NCI-H345 treated with DMSO at 0.1 percent for 48 hours (cell line): ENCODE results near the gene IL4R.
"Not testable (repeated sequence)": the region's sequence is repeated elsewhere in the genome, so short reads cannot be mapped to it uniquely, and the experiment has no call there.

Experiments
- DNase-seq: peaks from one replicate; lab custom pipeline; 2025; ENCODE audit not compliant: unreplicated experiment; lab: John Stamatoyannopoulos, UW

The IL4R gene

DNA sequence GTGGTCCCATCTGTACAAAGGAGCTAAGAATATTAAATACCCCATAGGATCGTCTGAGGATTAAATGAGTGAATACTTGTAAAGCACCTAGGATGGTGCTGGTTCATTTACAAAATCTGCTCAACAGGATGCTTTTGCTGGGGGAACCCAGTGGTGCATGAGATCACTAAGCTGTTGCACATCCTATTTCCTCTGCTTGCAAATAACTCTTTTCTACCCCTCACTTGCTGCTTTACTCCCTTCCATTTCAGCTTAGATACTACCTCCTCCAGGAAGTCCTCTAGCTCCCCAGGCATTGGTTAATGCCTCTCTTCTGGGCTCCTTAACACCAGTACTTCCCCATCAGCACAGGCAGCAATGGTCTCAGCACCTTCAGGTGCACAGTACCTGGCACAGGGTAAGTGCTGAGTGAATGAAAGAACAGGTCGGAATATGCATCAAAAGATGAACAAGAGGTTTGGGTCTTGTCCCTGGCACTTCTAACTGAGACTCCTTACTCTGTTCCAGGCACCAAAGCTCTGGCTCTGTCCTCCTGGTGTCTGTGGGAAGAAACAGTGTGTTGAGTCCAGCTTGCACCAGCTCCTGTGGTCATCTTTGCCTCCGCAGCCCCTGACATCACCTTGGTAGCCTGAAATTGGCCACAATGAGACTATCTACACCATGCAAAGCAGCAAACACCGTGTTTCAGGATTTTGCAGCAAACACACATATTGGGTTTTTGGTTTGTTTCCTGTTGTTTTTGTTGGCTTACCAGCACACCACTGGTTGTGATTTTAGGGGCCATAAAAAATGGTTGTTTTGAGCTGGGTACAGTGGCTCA lies 64.1 kb downstream of the IL4R start:
- DNase-seq: no peak

DNA sequence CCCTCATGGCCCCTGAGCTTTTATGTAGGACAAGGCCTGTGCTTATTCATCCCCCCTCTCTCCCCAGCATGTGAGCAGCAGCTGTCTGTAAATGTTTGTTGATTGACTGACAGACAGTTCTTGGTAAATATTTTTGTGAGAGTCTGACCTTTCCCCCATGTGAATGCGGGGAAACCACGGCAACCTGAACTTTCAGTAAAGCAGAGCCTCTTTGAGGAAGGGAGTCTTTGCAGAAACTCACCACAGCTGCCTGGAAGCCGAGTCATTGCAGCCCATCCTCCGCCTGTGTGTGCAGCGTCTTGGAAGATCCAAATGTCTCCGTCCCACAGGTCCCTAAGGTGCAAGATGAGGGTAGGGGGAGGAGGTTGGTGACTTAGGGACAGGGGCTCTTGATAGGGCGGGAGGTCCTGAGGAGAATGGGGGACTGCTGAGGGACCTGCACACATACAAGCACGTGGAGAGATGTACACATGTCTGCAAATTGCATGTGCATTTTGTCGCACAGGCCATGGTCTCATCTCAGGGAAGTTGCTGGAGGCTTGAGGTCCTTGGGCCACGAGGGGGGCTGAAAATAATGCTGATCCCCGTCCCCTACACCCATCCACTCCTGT lies 65.2 kb downstream of the IL4R start:
- no peak for DNase-seq

DNA sequence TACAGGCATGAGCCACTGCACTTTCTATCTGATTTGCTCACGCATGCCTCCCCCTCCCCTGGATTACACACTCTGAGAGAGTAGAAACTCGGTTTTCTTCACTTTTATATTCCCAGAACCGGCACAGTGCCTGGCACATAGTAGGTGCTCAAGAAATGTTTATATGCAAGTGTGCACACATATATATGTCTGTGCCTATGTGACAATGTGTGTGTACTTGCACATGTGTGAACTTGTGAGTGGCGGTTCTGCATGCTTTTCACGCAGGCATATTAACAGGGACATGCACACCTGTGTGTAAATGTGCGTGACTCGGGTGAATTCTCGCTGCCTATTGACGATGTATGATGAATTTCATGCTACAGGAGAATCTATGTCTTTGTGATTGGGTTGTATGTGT lies 66.1 kb downstream of the IL4R start:
- DNase-seq: no peak

DNA sequence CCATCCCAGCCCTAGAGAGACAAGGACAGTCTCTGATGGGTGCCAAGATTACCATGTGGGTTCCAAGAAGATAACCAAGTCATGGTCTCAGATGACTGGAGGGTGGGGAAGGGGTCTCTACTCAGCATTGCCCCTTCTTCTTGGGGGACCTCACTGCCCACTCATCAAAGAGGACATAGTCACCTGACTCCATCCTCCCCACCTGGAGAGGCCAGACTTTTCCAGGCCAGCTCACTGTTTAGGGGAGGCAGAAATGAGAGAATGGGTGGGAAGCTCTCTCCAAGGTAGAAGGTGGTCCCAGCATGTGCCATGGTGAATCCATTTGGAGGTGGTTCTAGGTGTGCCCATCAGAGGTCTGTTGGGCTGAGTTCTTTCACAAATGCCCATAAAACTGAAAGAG lies 67.5 kb downstream of the IL4R start:
- no peak for DNase-seq

DNA sequence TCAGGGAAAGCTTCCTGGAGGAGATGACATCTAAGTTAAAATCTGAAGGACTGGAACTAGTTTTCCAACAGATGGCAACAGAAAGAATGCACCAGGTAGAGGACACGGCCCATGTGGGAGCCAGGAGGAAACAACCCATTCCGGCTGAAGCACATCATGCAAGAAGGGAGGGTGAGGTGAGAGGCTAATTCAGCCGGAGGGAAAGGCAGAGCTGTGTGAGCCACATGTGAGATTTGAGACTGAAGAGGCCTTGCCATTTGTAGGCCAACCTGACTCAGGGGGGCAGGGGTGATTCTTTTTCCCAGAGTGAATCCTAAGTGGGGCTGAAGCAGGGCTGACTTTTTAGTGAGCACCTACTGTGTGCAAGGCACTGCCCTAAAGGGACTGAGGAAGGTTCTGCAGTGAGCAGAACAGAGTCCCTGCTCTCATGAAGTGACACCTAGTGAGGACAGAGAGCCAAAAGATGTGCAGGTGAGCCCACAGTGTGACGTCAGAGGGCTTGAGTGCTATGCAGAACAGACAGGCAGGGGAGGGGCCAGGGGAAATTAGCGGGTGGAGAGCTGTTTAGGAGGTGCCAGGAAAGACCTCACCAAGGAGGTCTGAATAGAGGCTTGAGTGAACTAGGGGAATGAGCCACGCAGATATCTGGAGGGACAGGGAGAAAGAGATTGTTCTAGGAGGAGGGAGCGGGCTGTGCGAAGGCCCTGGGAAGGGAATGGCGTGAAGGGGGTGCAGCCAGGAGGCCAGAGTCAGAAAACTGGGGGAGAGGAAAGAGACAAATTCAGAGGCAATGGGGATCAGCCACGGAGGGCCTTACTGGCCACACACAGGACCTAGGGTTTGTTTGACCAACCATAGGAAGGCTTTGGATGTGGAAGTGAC lies 68.4 kb downstream of the IL4R start:
- DNase-seq: no peak

DNA sequence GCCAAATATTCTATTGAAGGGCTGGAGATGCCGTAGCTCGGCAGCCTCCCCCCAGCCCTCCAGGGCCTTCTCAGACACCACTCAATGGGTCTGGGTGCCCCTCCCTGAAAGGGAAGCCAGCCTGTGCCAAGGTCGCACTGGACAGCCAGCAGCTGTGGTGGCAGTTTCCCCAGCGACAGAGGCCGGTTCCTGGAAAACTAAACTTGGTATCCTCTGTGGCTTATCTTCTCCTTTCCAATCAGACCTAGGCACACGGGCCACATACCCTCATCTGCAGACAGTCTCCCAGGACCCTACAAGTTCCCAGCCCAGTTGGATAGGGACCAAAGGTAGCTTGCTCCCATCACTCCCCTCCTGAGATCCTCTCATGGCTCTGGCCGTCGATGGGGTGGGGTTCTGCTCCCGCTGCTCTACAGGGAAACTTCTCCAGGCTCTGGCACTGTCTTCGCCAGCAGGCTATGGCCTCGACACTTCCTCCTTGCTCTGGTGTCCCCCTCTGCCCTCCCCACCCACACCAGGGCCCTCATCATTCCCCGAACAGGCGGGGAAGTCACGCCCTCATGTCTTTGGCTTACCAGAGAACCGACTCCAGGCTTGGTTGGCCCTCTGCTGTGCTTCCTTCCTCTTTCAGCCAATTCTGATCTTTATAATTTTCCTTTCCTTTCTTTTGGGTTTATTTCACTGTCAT lies 69.9 kb downstream of the IL4R start:
- DNase-seq: no peak

DNA sequence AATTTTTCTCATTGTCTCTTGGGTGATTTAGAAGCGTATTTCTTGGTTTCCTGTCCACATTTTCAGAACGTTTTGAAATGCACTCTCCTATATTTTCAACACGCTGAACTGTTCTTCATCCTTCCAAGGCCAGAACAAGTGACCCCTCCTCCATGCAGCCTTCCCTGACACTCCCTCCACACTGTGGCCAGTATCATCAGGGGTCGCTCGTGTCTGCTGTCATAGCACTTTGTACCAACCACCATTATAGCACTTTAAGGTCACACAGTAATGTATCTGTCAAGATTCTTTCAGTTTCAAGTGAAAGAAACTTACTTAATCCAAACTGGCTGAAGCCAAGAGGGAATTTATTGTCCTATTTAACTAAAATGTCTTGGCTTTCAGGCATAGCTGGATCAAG lies 70.7 kb downstream of the IL4R start:
- no peak for DNase-seq

DNA sequence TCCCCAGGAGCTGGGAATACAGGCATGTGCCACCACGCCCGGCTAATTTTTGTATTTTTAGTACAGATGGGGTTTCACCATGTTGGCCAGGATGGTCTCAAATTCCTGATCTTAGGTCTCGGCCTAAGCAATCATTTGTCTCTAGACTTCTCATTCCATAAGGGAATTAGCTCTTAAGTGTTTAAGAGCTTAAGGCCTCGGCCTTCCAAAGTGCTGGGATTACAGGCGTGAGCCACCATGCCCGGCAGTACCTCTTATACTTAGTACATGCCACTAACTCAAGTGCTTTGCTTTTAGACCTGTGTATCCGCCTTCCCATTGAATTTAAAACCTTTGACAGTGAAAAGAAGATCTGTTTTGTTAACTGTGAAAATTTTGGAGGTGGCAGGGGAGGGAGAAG lies 71.6 kb downstream of the IL4R start:
- no peak for DNase-seq

DNA sequence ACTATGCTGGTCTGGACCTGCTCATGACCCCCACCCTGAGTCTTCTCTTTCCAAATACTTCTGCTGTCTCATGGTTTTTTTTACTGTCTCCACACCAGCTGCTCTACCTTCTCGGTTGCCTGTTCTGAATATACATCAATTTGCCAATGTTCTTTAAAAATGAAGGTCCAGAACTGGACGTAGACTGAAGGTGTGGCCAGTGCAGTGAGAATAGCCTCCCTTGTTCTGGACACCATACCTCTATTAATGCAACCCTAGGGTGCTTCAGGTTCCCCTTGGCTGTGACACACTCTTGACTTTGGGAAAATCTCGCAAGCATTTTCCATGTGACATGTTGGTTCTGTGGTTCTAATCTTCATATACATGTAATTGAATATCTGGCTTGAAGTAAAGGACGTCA lies 72.9 kb downstream of the IL4R start:
- DNase-seq: no peak

DNA sequence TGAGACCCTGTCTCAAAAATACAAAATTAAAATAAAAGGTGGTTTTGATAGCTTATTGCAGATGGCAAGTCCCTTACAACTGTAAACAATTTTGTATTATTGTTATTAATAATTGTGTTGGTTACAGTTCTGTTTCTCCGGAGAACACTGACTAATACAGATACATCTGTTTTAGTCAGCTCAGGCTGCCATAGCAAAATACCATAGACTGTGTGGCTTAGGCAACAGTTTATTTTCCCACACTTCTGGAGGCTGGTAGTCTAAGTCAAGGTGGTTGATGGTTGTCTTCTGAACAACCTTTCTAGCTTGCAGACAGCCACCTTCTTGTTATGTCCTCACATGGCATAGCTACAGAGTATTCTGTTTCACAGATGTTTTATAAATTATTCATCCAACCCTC lies 74.0 kb downstream of the IL4R start:
- DNase-seq: no peak

DNA sequence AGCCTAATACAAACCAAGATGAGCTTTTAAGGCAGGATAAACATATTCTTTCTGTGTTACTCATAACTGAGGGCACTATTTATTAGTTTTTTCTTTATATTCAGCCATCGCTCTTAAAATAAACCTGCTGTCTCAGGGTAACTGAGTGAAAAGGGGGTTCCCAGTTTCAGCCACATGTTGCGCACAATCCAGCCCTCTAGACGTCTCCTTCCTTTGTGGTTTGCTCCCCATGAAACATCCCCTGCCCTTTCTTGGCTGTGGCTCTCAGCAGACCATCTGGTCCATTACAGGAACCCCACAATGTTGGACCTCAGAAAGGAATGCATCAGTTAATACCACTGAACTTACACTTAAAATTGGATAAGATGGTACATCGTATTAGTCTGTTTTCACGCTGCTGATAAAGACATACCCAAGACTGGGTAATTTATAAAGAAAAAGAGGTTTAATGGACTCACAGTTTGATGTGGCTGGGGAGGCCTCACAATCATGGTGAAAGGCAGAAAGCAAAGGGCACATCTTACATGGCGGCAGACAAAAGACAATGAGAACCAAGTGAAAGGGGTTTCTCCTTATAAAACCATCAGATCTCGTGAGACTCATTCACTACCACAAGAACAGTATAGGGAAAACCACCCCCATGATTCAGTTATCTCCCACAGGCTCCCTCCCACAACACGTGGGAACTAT lies 75.6 kb downstream of the IL4R start:
- no peak for DNase-seq

DNA sequence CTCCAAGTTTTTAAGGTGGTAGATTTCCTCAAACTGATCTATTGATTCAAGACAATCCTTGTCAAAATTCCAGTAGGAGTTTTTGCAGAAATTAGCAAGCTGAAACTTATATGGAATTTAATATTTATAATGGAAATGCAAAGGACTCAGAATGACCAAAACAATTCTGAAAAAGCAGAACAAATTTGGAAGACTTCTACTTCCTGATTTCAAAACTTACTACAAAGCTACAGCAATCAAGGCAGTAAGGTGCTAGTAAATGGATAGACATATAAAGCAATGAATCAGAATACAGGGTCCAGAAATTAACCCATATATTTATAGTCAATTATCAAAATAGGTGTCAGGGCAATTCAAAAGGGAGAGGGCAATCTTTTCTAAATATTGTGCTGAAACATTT lies 76.4 kb downstream of the IL4R start:
- no peak for DNase-seq

DNA sequence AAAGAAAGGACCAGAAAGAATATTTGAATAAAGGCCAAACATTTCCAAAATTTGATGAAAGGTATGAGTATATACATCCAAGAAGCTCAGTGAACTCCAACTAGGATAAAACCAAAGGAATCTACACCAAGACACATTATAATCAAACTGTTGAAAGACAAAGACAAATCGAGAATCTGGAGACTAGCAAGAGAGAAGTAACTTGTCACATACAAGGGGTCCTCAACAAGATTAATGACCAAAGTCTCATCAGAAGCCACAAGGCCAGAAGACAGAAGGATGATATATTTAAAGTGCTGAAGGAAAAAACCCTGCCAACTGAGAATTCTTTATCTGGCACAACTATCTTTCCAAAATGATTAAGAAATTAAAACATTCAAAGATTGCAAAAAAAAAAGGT lies 78.9 kb downstream of the IL4R start:
- no peak for DNase-seq

DNA sequence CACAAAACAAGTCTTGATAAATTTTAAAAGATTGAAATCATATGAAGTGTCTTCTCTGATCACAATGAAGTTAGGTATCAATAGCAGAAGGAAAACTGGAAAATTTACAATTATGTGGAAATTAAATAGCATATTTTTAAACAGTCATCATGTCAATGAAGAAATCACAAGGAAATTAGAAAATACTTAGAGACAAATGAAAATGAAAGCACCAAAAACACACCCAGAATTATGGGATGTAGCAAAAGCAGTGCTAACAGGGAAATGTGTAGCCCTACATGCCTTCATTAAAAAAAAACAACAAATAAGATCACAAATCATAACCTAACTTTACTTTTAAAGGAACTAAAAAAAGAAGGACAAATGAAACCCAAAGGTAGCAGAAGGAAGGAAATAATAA lies 80.7 kb downstream of the IL4R start:
- no peak for DNase-seq

DNA sequence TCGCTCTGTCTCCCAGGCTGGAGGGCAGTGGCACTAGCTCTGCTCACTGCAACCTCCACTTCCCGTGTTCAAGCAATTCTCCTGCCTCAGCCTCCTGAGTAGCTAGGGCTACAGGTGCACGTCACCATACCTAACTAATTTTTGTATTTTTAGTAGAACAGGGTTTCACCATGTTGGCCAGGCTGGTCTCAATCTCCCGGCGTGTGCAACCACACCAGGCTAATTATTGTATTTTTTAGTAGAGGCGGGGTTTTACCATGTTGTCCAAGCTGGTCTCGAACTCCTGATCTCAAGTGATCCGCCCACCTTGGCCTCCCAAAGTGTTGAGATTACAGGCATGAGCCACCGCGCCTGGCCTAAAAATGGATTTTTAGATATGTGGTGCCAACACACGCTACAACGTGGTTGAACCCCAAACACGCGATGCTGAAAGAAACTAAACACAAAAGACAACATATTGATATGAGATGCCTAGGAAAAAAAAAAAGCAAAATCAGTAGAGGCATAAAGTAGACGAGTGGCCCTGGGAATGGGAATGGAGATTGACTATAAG lies 84.6 kb downstream of the IL4R start:
- not testable (repeated sequence) for DNase-seq

DNA sequence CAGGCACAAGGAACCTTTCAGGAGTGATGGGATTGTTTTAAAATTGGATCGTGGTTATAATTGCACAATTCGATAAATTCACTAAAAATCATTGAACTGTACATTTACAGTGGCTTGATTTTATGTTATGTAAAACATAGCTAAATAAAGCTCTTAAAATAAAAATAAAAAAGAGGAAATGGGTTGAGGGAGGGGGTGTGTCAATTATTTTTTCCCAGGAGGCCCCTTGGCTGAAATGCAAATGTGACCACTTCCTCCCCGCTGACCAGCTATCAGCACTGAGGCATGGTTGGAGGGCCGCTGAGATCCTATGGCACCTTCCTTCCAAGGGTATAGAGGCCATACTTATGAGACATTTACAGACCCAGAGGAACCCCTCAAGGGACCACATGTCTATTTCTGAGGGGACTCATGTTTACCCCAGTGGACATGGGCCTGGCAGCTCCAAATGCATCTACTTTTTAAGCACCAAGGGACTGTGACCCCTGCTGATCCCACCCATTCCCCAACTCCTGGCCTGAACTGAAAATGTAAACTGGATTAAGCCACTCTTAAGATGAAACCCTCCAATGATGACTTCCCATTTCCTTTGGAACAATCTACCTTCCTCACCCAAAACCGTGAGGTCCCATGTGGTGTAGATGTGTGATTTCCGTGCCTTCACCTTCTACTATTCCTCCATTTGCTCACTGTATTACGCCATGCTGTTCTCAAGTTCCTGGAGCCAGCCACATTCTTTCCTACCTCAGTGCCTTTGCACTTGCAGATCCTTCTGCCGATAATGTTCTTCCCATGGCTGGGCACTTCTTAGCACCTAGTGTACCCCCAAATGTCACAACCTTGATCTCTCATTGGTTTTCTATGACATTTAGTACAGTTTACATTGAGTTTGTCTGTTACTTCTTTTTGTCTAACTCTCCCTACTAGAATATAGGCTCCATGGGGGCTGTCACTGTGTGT lies 85.4 kb downstream of the IL4R start:
- no peak for DNase-seq

DNA sequence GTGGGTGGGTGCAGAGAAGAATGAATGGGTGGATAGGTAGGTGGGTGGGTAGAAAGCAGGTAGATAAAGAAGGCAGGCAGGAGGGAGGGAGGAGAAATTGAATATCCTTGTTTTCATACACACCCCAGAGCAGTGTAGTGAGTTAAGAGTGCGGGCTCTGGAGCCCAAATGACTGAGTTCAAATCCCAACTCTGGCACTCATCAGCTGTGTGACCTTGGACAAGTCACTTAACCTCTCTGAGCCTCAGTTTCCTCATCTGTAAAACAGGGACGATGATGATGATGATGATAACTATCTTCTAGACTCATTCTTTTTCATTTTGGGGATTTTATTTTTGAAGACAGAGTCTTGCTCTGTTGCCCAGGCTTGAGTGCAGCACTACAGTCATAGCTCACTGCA lies 86.2 kb downstream of the IL4R start:
- DNase-seq: no peak

DNA sequence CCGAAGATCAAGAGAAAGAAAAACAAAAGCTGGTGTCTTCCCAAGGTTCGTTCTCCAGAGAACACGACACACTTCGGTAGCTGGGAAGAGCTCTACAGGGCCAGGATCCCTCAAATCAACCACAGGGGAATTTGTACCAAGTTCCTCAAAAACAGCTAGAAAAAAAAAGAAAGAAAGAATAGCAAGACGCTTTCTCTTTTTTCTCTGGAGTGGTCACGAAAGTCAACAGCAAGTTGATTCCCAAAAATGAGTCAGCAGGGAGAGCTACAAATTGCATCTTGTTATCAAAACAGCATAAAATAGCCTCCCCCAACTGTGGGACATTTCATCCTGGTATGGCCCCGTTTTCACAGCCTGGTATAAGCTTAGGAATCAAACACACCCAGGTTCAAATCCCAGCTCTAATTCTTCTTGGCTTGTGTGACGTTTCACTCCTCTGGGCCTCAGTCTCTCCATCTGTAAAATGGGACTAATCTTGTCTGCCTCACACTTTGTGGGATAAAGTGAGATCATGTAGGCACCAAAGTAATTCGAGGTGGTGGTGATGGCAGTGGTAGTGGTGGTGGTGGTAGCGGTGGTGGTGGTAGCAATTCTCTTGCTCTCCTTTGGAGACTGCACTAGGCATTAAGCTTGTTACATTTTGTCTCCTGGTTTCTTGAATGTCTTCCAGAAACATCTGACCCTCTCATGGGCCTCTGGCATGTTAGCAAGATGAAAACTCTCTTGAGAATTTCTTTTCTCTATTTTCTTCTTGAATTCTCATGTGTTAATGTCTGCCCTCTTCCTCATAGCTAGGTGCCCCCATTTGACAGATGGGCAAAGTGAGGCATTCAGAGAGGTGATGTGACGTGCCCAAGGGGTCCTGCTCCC lies 87.2 kb downstream of the IL4R start:
- no peak for DNase-seq
